Activated CD4-positive, alpha-beta T cell treated with anti-CD3 and anti-CD28 coated beads, Interleukin-2, amount 10 ng/mL, durations not matched to agents 7 days and 5 days (primary cell): ENCODE results near the gene IL17RB. TPM values are rescaled to one million over a fixed set of nuclear protein-coding genes. Genes with fewer than 3 reads are reported as not detected.

Source experiments
- CTCF ChIA-PET: fragments of 350-600 bp; sonication (Branson Sonifier 250); formaldehyde crosslinking; loops from one replicate; lab custom pipeline; 2021; ENCODE audit warnings: antibody characterized with exemption; lab: Charles Lee
- POLR2A ChIA-PET: fragments of 350-600 bp; sonication (Branson Sonifier 250); formaldehyde crosslinking; loops from one replicate; lab custom pipeline; 2021; ENCODE audit warnings: antibody characterized with exemption; lab: Charles Lee
- DNase-seq: peaks from one replicate; pipeline ENCODE4 v3.0.0-alpha.2; 2020
- H3K27ac Mint-ChIP-seq: one replicate; pipeline ENCODE4 v1.8.0; 2021; ENCODE audit warnings: mild to moderate bottlenecking, moderate library complexity, mixed read lengths
- H3K27me3 Mint-ChIP-seq: one replicate; pipeline ENCODE4 v1.8.0; 2021; ENCODE audit warnings: mixed read lengths
- H3K36me3 Mint-ChIP-seq: one replicate; pipeline ENCODE4 v1.8.0; 2021; ENCODE audit warnings: low read depth, mixed read lengths
- H3K4me1 Mint-ChIP-seq: one replicate; pipeline ENCODE4 v1.8.0; 2021; ENCODE audit warnings: mixed read lengths
- H3K4me3 Mint-ChIP-seq: one replicate; pipeline ENCODE4 v1.8.0; 2021; ENCODE audit warnings: mild to moderate bottlenecking, moderate library complexity, mixed read lengths
- H3K9me3 Mint-ChIP-seq: one replicate; pipeline ENCODE4 v1.8.0; 2021; ENCODE audit warnings: mixed read lengths
- total RNA-seq, 2 experiments: library from RNA; stranded (reverse); gene quantifications; one replicate each; pipeline ENCODE4 v1.2.3, GENCODE V29; 2021

IL17RB gene
- total RNA-seq, 2 experiments from 2014 or later, result 2.9 to 3.7 TPM

DNA sequence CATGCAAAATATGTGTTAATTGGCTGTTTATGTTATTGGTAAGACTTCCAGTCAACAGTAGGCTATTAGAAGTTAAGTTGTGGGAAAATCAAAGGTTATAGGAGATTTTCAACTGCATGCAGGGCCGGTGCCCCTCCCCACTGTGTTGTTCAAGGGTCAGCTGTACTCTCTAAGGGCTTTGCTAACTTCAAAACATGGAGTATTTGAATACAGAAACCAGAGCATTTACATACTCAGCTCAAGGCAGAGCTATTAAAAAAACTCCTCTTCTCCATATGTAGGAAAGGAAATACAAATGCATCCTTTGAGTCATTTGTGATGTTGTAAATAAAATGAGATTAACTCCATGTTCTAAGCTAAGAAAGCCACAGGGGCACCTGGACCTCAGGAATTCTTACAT is 16.8 kb downstream of the IL17RB start:
- no peak overlapping the region for H3K27ac Mint-ChIP-seq
- H3K4me1 Mint-ChIP-seq, result no peaks in the 10 kb centered on the region
- no peak overlapping the region for H3K4me3 Mint-ChIP-seq
- no peaks in the 10 kb centered on the region for H3K9me3 Mint-ChIP-seq
- CTCF ChIA-PET, result interaction anchor here (1.2 kb wide), 1 partner anchor 11 kb away, joined by 3 read pairs; no protein-coding TSS in a partner anchor
- H3K27me3 Mint-ChIP-seq, result no peaks in the 10 kb centered on the region
- POLR2A ChIA-PET, result no interaction called here
- peaks cover 36% of the 10 kb centered on the region for H3K36me3 Mint-ChIP-seq
- no peak for DNase-seq

GRCh38 chr3:53865732-53866499 is 19.5 kb downstream of the IL17RB start:
- Mint-ChIP-seq H3K9me3 (no peaks in the 10 kb centered on the region), H3K27me3 (no peaks in the 10 kb centered on the region), H3K36me3 (peaks cover 42% of the 10 kb centered on the region), H3K27ac (no peak overlapping the region), H3K4me3 (no peak overlapping the region), H3K4me1 (no peaks in the 10 kb centered on the region)
- CTCF ChIA-PET, result interaction anchor here (0.6 to 1.0 kb wide), 2 partner anchors 8 to 673 kb away, joined by 3 read pairs; no protein-coding TSS in a partner anchor
- DNase-seq, result no peak
- POLR2A ChIA-PET, result no interaction called here

GRCh38 chr3:53880396-53881345 is 34.3 kb downstream of the IL17RB start:
- ChIA-PET POLR2A (no interaction called here), CTCF (interaction anchor here (1.4 kb wide), 2 partner anchors 10 to 17 kb away, joined by 3 to 4 read pairs; no protein-coding TSS in a partner anchor)
- Mint-ChIP-seq H3K27ac (peak overlapping the region; percentile 99), H3K4me1 (peaks cover 32% of the 10 kb centered on the region), H3K4me3 (peak overlapping the region; percentile 88), H3K36me3 (peaks cover 56% of the 10 kb centered on the region), H3K27me3 (no peaks in the 10 kb centered on the region), H3K9me3 (no peaks in the 10 kb centered on the region)
- no peak for DNase-seq

GRCh38 chr3:53881691-53882593 is 35.6 kb downstream of the IL17RB start, which contains the start of gene ACTR8:
Gene ACTR8 (minus strand): TSS chr3:53882152. CDS start chr3:53882101, 51 bp downstream.
- Mint-ChIP-seq H3K4me3 (peak within 1 kb of the TSS; percentile 88), H3K9me3 (no peaks in the 10 kb centered on the region), H3K36me3 (peaks cover 52% of the 10 kb centered on the region)

DNA sequence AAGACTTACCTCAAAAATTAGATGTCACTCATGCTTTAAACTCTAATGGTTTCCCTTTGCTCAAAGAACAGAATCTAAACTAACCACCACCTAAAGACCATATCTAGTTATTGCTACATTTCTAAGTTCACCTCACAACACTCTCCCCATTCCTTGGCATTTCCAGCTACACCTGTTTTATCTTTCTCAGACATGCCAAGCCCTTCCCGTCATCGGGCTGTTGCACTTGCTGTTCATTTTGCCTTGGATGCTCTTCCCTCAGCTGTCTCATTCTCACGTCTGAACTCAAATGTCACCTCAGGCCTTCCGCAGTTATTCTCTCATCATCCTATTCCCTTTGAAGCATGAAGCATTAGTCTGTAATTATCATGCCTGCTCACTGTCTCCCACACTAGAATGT is 36.6 kb downstream of the IL17RB start:
- no peak for DNase-seq
- peaks cover 52% of the 10 kb centered on the region for H3K36me3 Mint-ChIP-seq
- ChIA-PET CTCF (no interaction called here), POLR2A (interaction anchor here (1.0 kb wide), 1 partner anchor 9 kb away, joined by 3 read pairs; the partner anchor contains the start of gene SELENOK)
- H3K27ac Mint-ChIP-seq, result no peak overlapping the region
- no peaks in the 10 kb centered on the region for H3K27me3 Mint-ChIP-seq
- H3K4me1 Mint-ChIP-seq, result peaks cover 48% of the 10 kb centered on the region
- H3K9me3 Mint-ChIP-seq, result no peaks in the 10 kb centered on the region
- H3K4me3 Mint-ChIP-seq, result peak overlapping the region; percentile 88

More at GRCh38 chr3:53881691-53882593, 35.6 kb downstream of the IL17RB start, which contains the start of gene ACTR8:
- ChIA-PET CTCF (interaction anchor here (0.6 kb wide), 1 partner anchor 538 kb away, joined by 3 read pairs; no protein-coding TSS in a partner anchor), POLR2A (no interaction called here)
- Mint-ChIP-seq H3K27ac (peak within 1 kb of the TSS; percentile 99), H3K27me3 (no peaks in the 10 kb centered on the region), H3K4me1 (peaks cover 37% of the 10 kb centered on the region)
- peak; percentile 85 for DNase-seq

- H3K27ac Mint-ChIP-seq, result no peak overlapping the region
- ChIA-PET CTCF (no interaction called here), POLR2A (no interaction called here)
- no peak overlapping the region for H3K4me3 Mint-ChIP-seq
- H3K4me1 Mint-ChIP-seq, result peaks cover 59% of the 10 kb centered on the region
- DNase-seq, result no peak
- H3K27me3 Mint-ChIP-seq, result no peaks in the 10 kb centered on the region
- peaks cover 52% of the 10 kb centered on the region for H3K36me3 Mint-ChIP-seq
- H3K9me3 Mint-ChIP-seq, result no peaks in the 10 kb centered on the region
Observed at GRCh38 chr3:53884623-53885022, 38.3 kb downstream of the IL17RB start.

- H3K4me3 Mint-ChIP-seq, result no peak overlapping the region
- peaks cover 59% of the 10 kb centered on the region for H3K4me1 Mint-ChIP-seq
- H3K9me3 Mint-ChIP-seq, result no peaks in the 10 kb centered on the region
- H3K27ac Mint-ChIP-seq, result no peak overlapping the region
- POLR2A ChIA-PET, result no interaction called here
- H3K36me3 Mint-ChIP-seq, result peaks cover 49% of the 10 kb centered on the region
- H3K27me3 Mint-ChIP-seq, result no peaks in the 10 kb centered on the region
- CTCF ChIA-PET, result no interaction called here
- no peak for DNase-seq
Observed at GRCh38 chr3:53885239-53885638, 38.9 kb downstream of the IL17RB start.

- Mint-ChIP-seq H3K36me3 (peaks cover 55% of the 10 kb centered on the region), H3K4me1 (peaks cover 57% of the 10 kb centered on the region), H3K27me3 (no peaks in the 10 kb centered on the region), H3K4me3 (no peak overlapping the region), H3K27ac (peak overlapping the region; percentile 57), H3K9me3 (no peaks in the 10 kb centered on the region)
- POLR2A ChIA-PET, result no interaction called here
- no peak for DNase-seq
- CTCF ChIA-PET, result no interaction called here
Observed at GRCh38 chr3:53887446-53887845, 41.1 kb downstream of the IL17RB start.

GRCh38 chr3:53888232-53888631 is 41.9 kb downstream of the IL17RB start:
- peaks cover 3% of the 10 kb centered on the region for H3K9me3 Mint-ChIP-seq
- H3K4me1 Mint-ChIP-seq, result peaks cover 58% of the 10 kb centered on the region
- peaks cover 51% of the 10 kb centered on the region for H3K36me3 Mint-ChIP-seq
- no peak overlapping the region for H3K4me3 Mint-ChIP-seq
- CTCF ChIA-PET, result no interaction called here
- no peak for DNase-seq
- no peaks in the 10 kb centered on the region for H3K27me3 Mint-ChIP-seq
- POLR2A ChIA-PET, result no interaction called here
- no peak overlapping the region for H3K27ac Mint-ChIP-seq

DNA sequence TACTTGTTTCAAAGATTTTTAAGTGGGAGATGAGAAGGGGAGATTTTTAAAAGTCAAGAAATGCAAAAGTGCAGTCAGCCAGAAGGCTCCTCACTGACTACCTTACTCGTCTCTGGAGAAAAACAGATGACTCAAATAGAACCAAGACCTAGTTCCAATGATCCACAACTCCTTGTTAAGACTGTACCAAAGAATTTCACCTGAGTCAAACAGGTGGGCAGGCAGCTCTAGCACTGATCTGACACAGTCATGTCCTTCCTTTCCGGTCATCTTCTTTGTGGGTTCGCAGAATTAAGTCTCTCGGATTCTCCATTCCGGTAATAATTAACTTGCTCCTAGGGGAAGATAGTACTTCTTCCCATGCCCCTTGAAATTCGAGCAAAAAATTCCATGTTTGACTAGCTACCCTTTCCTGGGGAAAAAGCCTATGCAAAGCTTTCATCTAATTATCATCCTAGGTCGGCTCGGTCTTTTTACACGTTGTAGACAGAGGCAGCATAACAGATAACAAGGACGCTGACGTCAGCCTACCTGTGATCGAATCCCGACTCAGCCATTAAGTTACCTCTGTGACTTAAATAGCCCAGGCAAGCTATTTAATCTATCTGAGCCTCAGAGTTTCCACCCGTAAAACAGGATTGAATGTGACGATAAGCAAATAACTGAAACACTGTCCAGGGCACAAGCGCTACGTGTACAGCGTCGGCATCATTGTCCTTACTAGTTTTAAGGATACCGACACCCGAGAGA is 44.5 kb downstream of the IL17RB start:
- H3K9me3 Mint-ChIP-seq, result peaks cover 3% of the 10 kb centered on the region
- CTCF ChIA-PET, result interaction anchor here (0.8 to 1.1 kb wide), 3 partner anchors 11 to 545 kb away, joined by 3 to 4 read pairs (median 3); no protein-coding TSS in a partner anchor
- peaks cover 39% of the 10 kb centered on the region for H3K36me3 Mint-ChIP-seq
- H3K4me3 Mint-ChIP-seq, result peak overlapping the region; percentile 92
- peaks cover 55% of the 10 kb centered on the region for H3K4me1 Mint-ChIP-seq
- POLR2A ChIA-PET, result no interaction called here
- peak overlapping the region; percentile 97 for H3K27ac Mint-ChIP-seq
- H3K27me3 Mint-ChIP-seq, result peaks cover 14% of the 10 kb centered on the region
- peak; percentile 72 for DNase-seq
